ENCODE results near the gene CEP162.
"Not testable (repeated sequence)": the region's sequence is repeated elsewhere in the genome, so short reads cannot be mapped to it uniquely, and the experiment has no call there.

Gene CEP162

GRCh38 chr6:84119277-84119676 is 108.2 kb downstream of the CEP162 start:
- no peaks in the 10 kb centered on the region for H3K27me3 ChIP-seq (ENCODE audit: insufficient read depth, poor library complexity, severe bottlenecking)
- no peak overlapping the region for H3K27ac ChIP-seq (ENCODE audit: poor library complexity, severe bottlenecking)
- no peaks in the 10 kb centered on the region for H3K36me3 ChIP-seq (ENCODE audit: low read depth)
- H3K9me3 ChIP-seq (ENCODE audit: severe bottlenecking), result no peaks in the 10 kb centered on the region
- DNase-seq (ENCODE audit: low spot score) (no peak), ATAC-seq (ENCODE audit: low read depth) (no peak)
- no peak for TF ChIP-seq CTCF (IDR thresholded peaks at IDR 0.05; ENCODE audit: poor library complexity, severe bottlenecking)
- no peak overlapping the region for H3K4me3 ChIP-seq (ENCODE audit: severe bottlenecking)
- no peaks in the 10 kb centered on the region for H3K4me1 ChIP-seq (ENCODE audit: insufficient read depth, poor library complexity, severe bottlenecking)

GRCh38 chr6:84118191-84118590 is 109.3 kb downstream of the CEP162 start:
- no peak overlapping the region for H3K4me3 ChIP-seq (ENCODE audit: severe bottlenecking)
- no peak for DNase-seq (ENCODE audit: low spot score)
- no peak for ATAC-seq (ENCODE audit: low read depth)
- no peaks in the 10 kb centered on the region for H3K9me3 ChIP-seq (ENCODE audit: severe bottlenecking)
- H3K27me3 ChIP-seq (ENCODE audit: insufficient read depth, poor library complexity, severe bottlenecking), result no peaks in the 10 kb centered on the region
- no peaks in the 10 kb centered on the region for H3K36me3 ChIP-seq (ENCODE audit: low read depth)
- H3K4me1 ChIP-seq (ENCODE audit: insufficient read depth, poor library complexity, severe bottlenecking), result no peaks in the 10 kb centered on the region
- TF ChIP-seq CTCF (IDR thresholded peaks at IDR 0.05; ENCODE audit: poor library complexity, severe bottlenecking), result no peak
- no peak overlapping the region for H3K27ac ChIP-seq (ENCODE audit: poor library complexity, severe bottlenecking)

- not testable (repeated sequence) for H3K9me3 ChIP-seq (ENCODE audit: severe bottlenecking); H3K4me3 ChIP-seq (ENCODE audit: severe bottlenecking); H3K36me3 ChIP-seq (ENCODE audit: low read depth); H3K4me1 ChIP-seq (ENCODE audit: insufficient read depth, poor library complexity, severe bottlenecking); ATAC-seq (ENCODE audit: low read depth); H3K27ac ChIP-seq (ENCODE audit: poor library complexity, severe bottlenecking); DNase-seq (ENCODE audit: low spot score); H3K27me3 ChIP-seq (ENCODE audit: insufficient read depth, poor library complexity, severe bottlenecking)
These were observed 112.4 kb downstream of the CEP162 start for GRCh38 chr6:84114933-84115594.

GRCh38 chr6:84111351-84111750 is 116.1 kb downstream of the CEP162 start:
- not testable (repeated sequence) for H3K27me3 ChIP-seq (ENCODE audit: insufficient read depth, poor library complexity, severe bottlenecking); H3K36me3 ChIP-seq (ENCODE audit: low read depth); DNase-seq (ENCODE audit: low spot score); H3K4me1 ChIP-seq (ENCODE audit: insufficient read depth, poor library complexity, severe bottlenecking); H3K27ac ChIP-seq (ENCODE audit: poor library complexity, severe bottlenecking); H3K9me3 ChIP-seq (ENCODE audit: severe bottlenecking); H3K4me3 ChIP-seq (ENCODE audit: severe bottlenecking); ATAC-seq (ENCODE audit: low read depth)

- Histone ChIP-seq H3K9me3 (ENCODE audit: severe bottlenecking) (no peaks in the 10 kb centered on the region), H3K4me1 (ENCODE audit: insufficient read depth, poor library complexity, severe bottlenecking) (no peaks in the 10 kb centered on the region), H3K4me3 (ENCODE audit: severe bottlenecking) (no peak overlapping the region), H3K27ac (ENCODE audit: poor library complexity, severe bottlenecking) (no peak overlapping the region), H3K27me3 (ENCODE audit: insufficient read depth, poor library complexity, severe bottlenecking) (no peaks in the 10 kb centered on the region), H3K36me3 (ENCODE audit: low read depth) (no peaks in the 10 kb centered on the region)
- ATAC-seq (ENCODE audit: low read depth) (no peak), DNase-seq (ENCODE audit: low spot score) (no peak)
- TF ChIP-seq CTCF (IDR thresholded peaks at IDR 0.05; ENCODE audit: poor library complexity, severe bottlenecking), result no peak
These were observed 119.9 kb downstream of the CEP162 start for GRCh38 chr6:84107495-84107894.

- not testable (repeated sequence) for ATAC-seq (ENCODE audit: low read depth); DNase-seq (ENCODE audit: low spot score); H3K4me1 ChIP-seq (ENCODE audit: insufficient read depth, poor library complexity, severe bottlenecking); H3K4me3 ChIP-seq (ENCODE audit: severe bottlenecking); H3K36me3 ChIP-seq (ENCODE audit: low read depth); H3K9me3 ChIP-seq (ENCODE audit: severe bottlenecking); H3K27me3 ChIP-seq (ENCODE audit: insufficient read depth, poor library complexity, severe bottlenecking); H3K27ac ChIP-seq (ENCODE audit: poor library complexity, severe bottlenecking)
These were observed 122.1 kb downstream of the CEP162 start for GRCh38 chr6:84105215-84105924.

All from RWPE2 (cell line).